ENCODE data around the gene CTPS2.
"Not testable (repeated sequence)": the region's sequence is repeated elsewhere in the genome, so short reads cannot be mapped to it uniquely, and the experiment has no call there.

CTPS2 gene

GRCh38 chrX:16712548-16713155 is at the start of gene CTPS2:
Gene CTPS2 (minus strand): TSS chrX:16712669. CDS start chrX:16702902, 9,767 bp downstream.
- DNase-seq, result peak; percentile 23 to 41

- not testable (repeated sequence) for DNase-seq
Observed at GRCh38 chrX:16761500-16761899, 49.0 kb upstream of the CTPS2 start.

- no peak for DNase-seq
Observed at GRCh38 chrX:16756724-16757123, 44.3 kb upstream of the CTPS2 start.

- no peak for DNase-seq
Observed at GRCh38 chrX:16754019-16754418, 41.5 kb upstream of the CTPS2 start.

- DNase-seq, result no peak
Observed at GRCh38 chrX:16750136-16750535, 37.7 kb upstream of the CTPS2 start.

GRCh38 chrX:16748425-16748824 is 36.0 kb upstream of the CTPS2 start:
- DNase-seq, result no peak

GRCh38 chrX:16745659-16746058 is 33.2 kb upstream of the CTPS2 start:
- DNase-seq, result no peak

- no peak for DNase-seq
Observed at GRCh38 chrX:16745102-16745501, 32.6 kb upstream of the CTPS2 start.

GRCh38 chrX:16743604-16744325 is 31.3 kb upstream of the CTPS2 start:
- no peak for DNase-seq

- DNase-seq, result no peak
Observed at GRCh38 chrX:16739574-16739973, 27.1 kb upstream of the CTPS2 start.

GRCh38 chrX:16737024-16737423 is 24.6 kb upstream of the CTPS2 start:
- DNase-seq, result no peak

GRCh38 chrX:16733013-16733412 is 20.5 kb upstream of the CTPS2 start:
- no peak for DNase-seq

- no peak for DNase-seq
Observed at GRCh38 chrX:16730450-16730849, 18.0 kb upstream of the CTPS2 start.

- DNase-seq, result no peak
Observed at GRCh38 chrX:16727637-16728036, 15.2 kb upstream of the CTPS2 start.

GRCh38 chrX:16726347-16726988 is 14.0 kb upstream of the CTPS2 start:
- DNase-seq, result not testable (repeated sequence)

- no peak for DNase-seq
Observed at GRCh38 chrX:16725072-16725471, 12.6 kb upstream of the CTPS2 start.

- no peak for DNase-seq
Observed at GRCh38 chrX:16722481-16722880, 10.0 kb upstream of the CTPS2 start.

- peak; percentile 92 to 95 for DNase-seq
Observed at GRCh38 chrX:16719334-16720084, 7.0 kb upstream of the CTPS2 start, which contains the start of gene SYAP1. Gene SYAP1 (plus strand): TSS chrX:16719612. CDS start chrX:16719725, 113 bp downstream.

- no peak for DNase-seq
Observed at GRCh38 chrX:16718824-16719333, 6.4 kb upstream of the CTPS2 start.

GRCh38 chrX:16716451-16716850 is 4.0 kb upstream of the CTPS2 start:
- DNase-seq, result not testable (repeated sequence)

GRCh38 chrX:16715638-16716037 is 3.2 kb upstream of the CTPS2 start:
- DNase-seq, result not testable (repeated sequence)

GRCh38 chrX:16714504-16714903 is 2.0 kb upstream of the CTPS2 start:
- DNase-seq, result no peak

Data from CD4-positive, alpha-beta T cell treated with Interferon alpha-2 for 1 hour (primary cell).